Choroid plexus epithelial cell (primary cell): Measurements from ENCODE around the gene RBM34.

Source experiments
- DNase-seq: peaks from one replicate; pipeline ENCODE4 v3.0.0-alpha.2; 2010; ENCODE audit warnings: low read depth
- H3K4me3 ChIP-seq: 2 replicates; pipeline ENCODE4 v1.5.1; 2011; ENCODE audit warnings: low read depth, mild to moderate bottlenecking, control low read depth, low read length, moderate library complexity
- TF ChIP-seq, protein P1 (sequence below): conservative IDR thresholded peaks from 2 replicates; pipeline ENCODE4 v1.5.1; 2011; ENCODE audit warnings: low read depth, mild to moderate bottlenecking, control low read depth, inconsistent platforms, low read length, moderate library complexity

The RBM34 gene

DNA sequence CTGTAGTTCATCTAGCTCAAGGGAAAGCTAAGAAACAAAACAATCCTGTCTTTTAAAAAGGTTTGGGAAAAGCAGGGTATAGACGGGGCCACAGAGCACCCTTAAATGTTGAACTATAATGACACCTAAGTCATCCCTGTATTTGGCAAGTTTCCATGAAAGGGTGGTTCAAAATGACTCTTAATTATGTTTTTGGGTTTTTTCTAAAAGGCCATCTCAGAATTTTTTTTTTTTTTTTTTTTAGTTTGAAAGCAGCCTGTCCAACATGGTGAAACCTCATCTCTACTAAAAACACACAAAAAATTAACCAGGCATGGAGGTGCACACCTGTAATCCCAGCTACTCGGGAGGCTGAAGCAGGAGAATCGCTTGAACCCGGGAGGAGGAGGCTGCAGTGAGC lies 54.6 kb downstream of the RBM34 start:
- no peak for DNase-seq
- TF ChIP-seq, protein P1, sequence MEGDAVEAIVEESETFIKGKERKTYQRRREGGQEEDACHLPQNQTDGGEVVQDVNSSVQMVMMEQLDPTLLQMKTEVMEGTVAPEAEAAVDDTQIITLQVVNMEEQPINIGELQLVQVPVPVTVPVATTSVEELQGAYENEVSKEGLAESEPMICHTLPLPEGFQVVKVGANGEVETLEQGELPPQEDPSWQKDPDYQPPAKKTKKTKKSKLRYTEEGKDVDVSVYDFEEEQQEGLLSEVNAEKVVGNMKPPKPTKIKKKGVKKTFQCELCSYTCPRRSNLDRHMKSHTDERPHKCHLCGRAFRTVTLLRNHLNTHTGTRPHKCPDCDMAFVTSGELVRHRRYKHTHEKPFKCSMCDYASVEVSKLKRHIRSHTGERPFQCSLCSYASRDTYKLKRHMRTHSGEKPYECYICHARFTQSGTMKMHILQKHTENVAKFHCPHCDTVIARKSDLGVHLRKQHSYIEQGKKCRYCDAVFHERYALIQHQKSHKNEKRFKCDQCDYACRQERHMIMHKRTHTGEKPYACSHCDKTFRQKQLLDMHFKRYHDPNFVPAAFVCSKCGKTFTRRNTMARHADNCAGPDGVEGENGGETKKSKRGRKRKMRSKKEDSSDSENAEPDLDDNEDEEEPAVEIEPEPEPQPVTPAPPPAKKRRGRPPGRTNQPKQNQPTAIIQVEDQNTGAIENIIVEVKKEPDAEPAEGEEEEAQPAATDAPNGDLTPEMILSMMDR: no peak
- H3K4me3 ChIP-seq: no peak overlapping the region

DNA sequence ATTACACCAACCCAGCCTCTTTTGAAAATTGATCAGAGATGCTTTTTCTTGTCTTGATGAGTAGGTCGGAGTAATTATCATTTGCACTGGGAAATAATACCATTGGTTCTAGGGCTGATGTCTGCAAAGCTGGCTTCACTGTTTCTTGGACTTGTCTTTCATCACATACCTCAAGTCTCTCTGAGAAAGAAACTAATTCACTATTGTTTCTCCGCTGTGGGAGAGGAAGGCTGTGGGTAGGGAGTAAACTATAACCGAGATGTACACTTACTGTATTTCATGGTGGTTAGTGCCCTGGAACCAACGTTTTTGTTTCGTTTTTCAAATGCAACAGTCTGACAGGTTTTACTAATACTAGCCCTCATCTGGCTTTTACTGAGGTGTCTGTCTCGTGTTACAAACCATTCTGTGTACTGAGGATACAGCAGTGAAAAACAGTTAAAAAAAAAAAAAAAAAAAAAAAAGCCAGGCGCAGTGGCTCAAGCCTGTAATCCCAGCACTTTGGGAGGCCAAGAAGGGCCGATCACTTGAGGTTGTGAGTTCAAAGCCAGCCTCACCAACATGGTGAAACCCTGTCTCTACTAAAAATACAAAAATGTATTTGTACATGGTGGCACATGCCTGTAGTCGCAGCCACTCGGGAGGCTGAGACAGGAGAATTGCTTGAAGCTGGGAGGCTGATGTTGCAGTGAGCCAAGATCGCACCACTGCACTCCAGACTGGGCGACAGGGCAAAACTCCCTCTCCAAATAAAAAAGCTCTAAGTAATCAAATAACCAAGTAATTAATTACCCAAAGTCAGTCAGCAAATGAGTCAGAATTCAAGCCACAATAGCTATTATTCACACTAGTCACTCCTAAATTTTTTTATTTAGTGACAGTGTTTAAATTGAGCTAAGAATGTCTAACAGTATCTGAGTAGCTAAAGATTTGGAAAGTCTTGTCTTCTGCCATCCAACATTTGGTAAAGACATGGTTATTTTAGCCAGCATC lies 55.7 kb downstream of the RBM34 start:
- TF ChIP-seq, protein P1: no peak
- H3K4me3 ChIP-seq: no peak overlapping the region
- peak; percentile 20 for DNase-seq

DNA sequence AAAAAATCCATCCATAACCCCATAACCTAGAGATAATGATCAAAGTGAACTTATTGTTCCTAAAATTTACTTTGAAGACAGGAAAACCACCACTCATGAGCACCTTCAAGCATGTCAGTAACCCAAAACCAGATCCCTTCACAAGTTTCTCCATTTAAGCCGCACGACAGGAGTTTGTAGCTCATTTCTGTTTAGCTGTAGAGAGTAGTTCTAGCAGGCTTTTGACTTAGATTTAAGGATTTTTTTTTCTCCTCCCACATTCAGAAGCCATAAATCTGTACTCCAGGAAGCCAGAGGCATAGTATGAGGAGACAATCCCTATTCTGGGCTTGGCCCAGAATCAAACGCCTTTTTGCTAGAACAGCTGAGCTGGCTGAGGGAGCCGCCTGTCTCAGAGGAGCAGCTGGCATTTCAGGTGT lies 58.0 kb downstream of the RBM34 start:
- no peak for DNase-seq
- TF ChIP-seq, protein P1: no peak
- H3K4me3 ChIP-seq: no peak overlapping the region

DNA sequence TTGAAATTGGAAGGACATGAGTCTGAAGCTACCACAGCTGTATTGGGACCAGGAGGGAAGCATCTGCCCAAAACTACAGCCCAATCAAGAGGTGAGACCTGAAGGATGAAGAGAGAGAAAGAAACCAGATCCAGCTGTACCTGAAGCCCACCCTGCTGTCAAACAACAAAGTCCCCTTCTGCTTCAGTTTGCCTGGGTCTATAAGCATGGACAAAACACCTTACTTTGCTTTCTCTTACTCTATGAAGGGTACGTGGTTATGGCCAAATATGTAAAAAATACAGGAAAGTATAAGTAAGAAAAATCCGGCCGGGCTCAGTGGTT lies 58.8 kb downstream of the RBM34 start:
- H3K4me3 ChIP-seq: no peak overlapping the region
- DNase-seq: no peak
- TF ChIP-seq, protein P1: no peak

GRCh38 chr1:235101558-235102258 lies 59.3 kb downstream of the RBM34 start:
- no peak for DNase-seq
- TF ChIP-seq, protein P1: no peak
- H3K4me3 ChIP-seq: no peak overlapping the region

GRCh38 chr1:235100194-235100772 lies 60.8 kb downstream of the RBM34 start:
- peak; percentile 49 for DNase-seq
- TF ChIP-seq, protein P1: no peak
- H3K4me3 ChIP-seq: no peak overlapping the region
